HepG2 (cell line): ENCODE measurements around the gene SELENOS. TPM values are rescaled to one million over a fixed set of nuclear protein-coding genes. Genes with fewer than 3 reads are reported as not detected.
A peak's percentile ranks its signal among the peaks of the same experiment; 100 is the strongest.

Source experiments
- ATAC-seq: fragments of 200-7000 bp; cut with Tn5 transposase; 3 replicates; pipeline ENCODE4 v1.9.1; 2020; ENCODE audit warnings: mild to moderate bottlenecking, moderate library complexity
- BruUV-seq: library from RNA; stranded (reverse); fragments of 400-500 nt; replicated peaks from 2 replicates; lab custom pipeline; 2021; lab: Mats Ljungman, UMichigan
- CTCF ChIA-PET: fragments of 300-600 bp; formaldehyde crosslinking; extraction: SDS; loops from one replicate; lab custom pipeline; 2021; ENCODE audit warnings: low total read pairs, inconsistent platforms, low intra/inter-chr PET ratio; lab: Yijun Ruan, JAX
- POLR2A ChIA-PET: fragments of 350-600 bp; sonication (Branson Sonifier 250); formaldehyde crosslinking; loops from one replicate; lab custom pipeline; 2020; ENCODE audit warnings: antibody characterized with exemption, inconsistent platforms; lab: Yijun Ruan, JAX
- DNase-seq: peaks from one replicate; pipeline ENCODE4 v3.0.0-alpha.2; 2015; ENCODE audit warnings: low spot score
- FAIRE-seq: peaks from 3 replicates; lab custom pipeline; 2011; peaks lifted over from hg19 to GRCh38; lab: Jason Lieb, UNC
- H2AFZ ChIP-seq: one replicate; pipeline ENCODE4 v1.6.1; 2011; ENCODE audit warnings: low read length, inconsistent platforms
- H3K27ac ChIP-seq: fragments of 300-600 bp; 3 replicates; pipeline ENCODE4 v1.8.0; 2011; ENCODE audit warnings: mixed run types, mild to moderate bottlenecking, mixed read lengths, low read length, inconsistent platforms; ENCODE audit not compliant: insufficient read depth; ENCODE audit errors: extremely low read length
- H3K27me3 ChIP-seq, 2 experiments: fragments of 200-600 bp in 1 of 2; 2 replicates in 1 of 2; 3 replicates in 1 of 2; pipeline versions ENCODE4 v1.6.0 to v1.8.0; 2011; ENCODE audit warnings: low read length in 2 of 2, mild to moderate bottlenecking in 2 of 2, moderate library complexity in 2 of 2, inconsistent platforms in 1 of 2; ENCODE audit not compliant: insufficient read depth in 2 of 2, control insufficient read depth in 1 of 2
- H3K36me3 ChIP-seq, 2 experiments: fragments of 200-600 bp in 1 of 2; replicated peaks in 1 of 2; 2 replicates in 1 of 2; 3 replicates in 1 of 2; pipeline versions ENCODE4 v1.5.1 to v1.8.0; 2011; ENCODE audit warnings: low read length in 2 of 2, inconsistent platforms in 1 of 2; ENCODE audit not compliant: insufficient read depth in 2 of 2, control insufficient read depth in 1 of 2
- H3K4me1 ChIP-seq: 2 replicates; pipeline ENCODE4 v1.5.1; 2012; ENCODE audit warnings: low read length, inconsistent platforms; ENCODE audit not compliant: insufficient read depth
- H3K4me2 ChIP-seq: 2 replicates; pipeline ENCODE4 v1.6.0; 2011; ENCODE audit warnings: low read depth, low read length, inconsistent platforms
- H3K4me3 ChIP-seq, 3 experiments: fragments of 200-600 bp in 1 of 3; sonication (generic), shearing (Covaris generic) in 1 of 3; replicated peaks in 1 of 3; 2 replicates each; pipeline ENCODE4 v1.5.1; 2011 to 2016; ENCODE audit warnings: low read length in 3 of 3, inconsistent platforms in 2 of 3, low read depth in 2 of 3, mild to moderate bottlenecking in 2 of 3, control low read depth in 1 of 3, mixed read lengths in 1 of 3; ENCODE audit not compliant: insufficient read depth in 1 of 3
- H3K79me2 ChIP-seq: one replicate; pipeline ENCODE4 v1.6.1; 2011; ENCODE audit warnings: low read length, inconsistent platforms; ENCODE audit not compliant: insufficient read depth
- H3K9ac ChIP-seq: 2 replicates; pipeline ENCODE4 v1.6.0; 2011; ENCODE audit warnings: mild to moderate bottlenecking, low read depth, low read length, inconsistent platforms; ENCODE audit not compliant: insufficient read depth
- H3K9me3 ChIP-seq: 2 replicates; pipeline ENCODE4 v1.5.1; 2012; ENCODE audit warnings: mild to moderate bottlenecking, low read length
- H4K20me1 ChIP-seq: 2 replicates; pipeline ENCODE4 v1.6.0; 2011; ENCODE audit warnings: inconsistent platforms, mild to moderate bottlenecking, low read length, moderate library complexity; ENCODE audit not compliant: insufficient read depth
- FOXA3 ChIP-seq: IDR thresholded peaks from 2 replicates; pipeline ENCODE4 v1.6.1; 2016; ENCODE audit warnings: missing genetic modification reagents, missing compliant biosample characterization
- GATAD2A ChIP-seq: IDR thresholded peaks from 2 replicates; pipeline ENCODE4 v1.6.1; 2016
- HDAC2 ChIP-seq: sonication (generic); formaldehyde crosslinking; IDR thresholded peaks from 2 replicates; pipeline ENCODE4 v1.4.0; 2020; ENCODE audit warnings: missing genetic modification reagents
- ZBTB38 ChIP-seq: sonication (generic); formaldehyde crosslinking; IDR thresholded peaks from 2 replicates; pipeline ENCODE4 v1.5.1; 2020; ENCODE audit warnings: mild to moderate bottlenecking, missing genetic modification reagents
- ZNF329 ChIP-seq: sonication (generic); formaldehyde crosslinking; IDR thresholded peaks from 2 replicates; pipeline ENCODE4 v1.9.0; 2021; ENCODE audit warnings: low read depth, mild to moderate bottlenecking, missing genetic modification reagents
- WGBS: methylation state at CpG from one replicate; pipeline ENCODE4 v1.1.6; 2017; ENCODE audit warnings: low lambda C conversion rate; 5-methylcytosine and 5-hydroxymethylcytosine counted together
- in situ Hi-C: cut with HindIII; loops from 2 replicates; pipeline ENCODE4 v1.10.0; 2017; ENCODE audit warnings: low pct_unique_long_range_greater_than_20kb; ENCODE audit not compliant: extremely low pct_ligation_motif_present
- intact Hi-C: fragments of 100-400 bp; cut with micrococcal nuclease; formaldehyde crosslinking; loops from one replicate; pipeline ENCODE4 v1.10.0; 2022; ENCODE audit not compliant: unreplicated experiment
- polyA plus RNA-seq, 8 experiments: library from polyadenylated mRNA; depleted of rRNA in 3 of 8; stranded (reverse) in 7 of 8; unstranded in 1 of 8; fragments of >200 nt; fragmentation: Illumina TruSeq in 4 of 8; extraction: Trizol in 4 of 8; gene quantifications; 2 replicates each; pipeline versions ENCODE4 v1.2.1 to v1.2.3, GENCODE V29; 2011 to 2016; ENCODE audit warnings: low read depth in 4 of 8, missing spikeins in 1 of 8, mixed read lengths in 1 of 8; ENCODE audit not compliant: insufficient read depth in 1 of 8
- total RNA-seq, 5 experiments: library from RNA; depleted of rRNA; stranded (reverse); fragments of >200 nt; fragmentation: Illumina TruSeq; extraction: Trizol; gene quantifications; 2 replicates each; pipeline ENCODE4 v1.2.3, GENCODE V29; 2016; ENCODE audit warnings: low read depth in 1 of 5
- TF ChIP-seq, protein P1 (sequence below): sonication (generic); formaldehyde crosslinking; IDR thresholded peaks from 2 replicates; pipeline ENCODE4 v1.4.0; 2020; ENCODE audit warnings: missing genetic modification reagents
- TF ChIP-seq, protein P2 (sequence below): IDR thresholded peaks from 2 replicates; pipeline ENCODE4 v1.4.0; 2020; ENCODE audit warnings: mild to moderate bottlenecking, missing genetic modification reagents
- TF ChIP-seq, protein P3 (sequence below): sonication (generic); formaldehyde crosslinking; IDR thresholded peaks from 2 replicates; pipeline ENCODE4 v1.8.0; 2022; ENCODE audit warnings: missing genetic modification reagents, low read depth, mild to moderate bottlenecking, borderline replicate concordance

The SELENOS gene
- total and polyA plus RNA-seq, 2 of the 13 experiments (the other 11 are each of a cell fraction or from before 2014, with no cell fraction given) = 63.0 to 66.1 TPM

DNA sequence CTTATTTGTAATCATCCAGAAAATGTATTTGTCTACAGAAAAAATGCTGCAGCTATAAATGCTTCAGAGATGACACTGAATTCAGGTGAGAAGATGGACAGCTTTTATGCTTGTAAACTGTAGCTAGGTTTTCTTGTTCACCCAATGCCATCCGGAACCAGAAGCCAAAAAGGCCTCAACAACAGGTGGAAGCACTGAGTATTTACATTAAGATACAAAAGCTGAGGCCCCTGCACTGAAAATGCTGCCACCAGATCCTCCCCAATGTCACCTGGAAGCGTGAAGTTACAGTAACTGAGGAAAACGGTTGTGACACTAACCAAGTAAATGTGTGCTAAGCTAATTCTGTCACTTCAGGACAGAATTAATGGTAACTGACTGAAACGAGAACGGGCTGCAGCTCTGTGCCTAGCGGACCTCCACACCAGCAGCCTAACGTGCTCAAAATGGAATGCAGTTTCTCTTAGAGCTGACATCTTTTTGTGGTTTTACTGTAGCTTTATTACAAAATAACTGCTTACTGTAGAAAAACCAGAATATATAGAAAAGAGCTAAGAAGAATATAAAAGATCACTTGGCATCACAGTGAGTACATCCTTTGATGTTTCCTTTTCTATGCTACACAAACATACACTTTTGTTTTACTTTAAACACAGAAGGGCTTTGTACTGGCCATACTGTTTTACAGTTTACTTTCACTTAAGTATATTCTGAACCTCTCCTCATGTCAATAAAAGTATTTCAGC is 33.1 kb downstream of the SELENOS start:
- WGBS = 52% methylated on average over 7 of the region's 7 CpGs
- ATAC-seq (peak; percentile 72), FAIRE-seq (peak; percentile 26), DNase-seq (peak; percentile 63)
- BruUV-seq = no TSS peak
- Histone ChIP-seq H3K4me3 (0 out of 6 replicates have a peak overlapping the region, but pooled peaks of 1 of the 3 experiments have one; percentile 5), H3K36me3 (peaks cover 0 to 7% of the 10 kb centered on the region in 2 experiments; a peak in 2 of 5 replicates), H3K9ac (no peak overlapping the region), H3K79me2 (peaks cover 91% of the 10 kb centered on the region), H4K20me1 (peaks cover 27% of the 10 kb centered on the region), H3K4me2 (peak overlapping the region; percentile 55), H3K27ac (peak overlapping the region; percentile 36), H3K9me3 (no peaks in the 10 kb centered on the region), H3K27me3 (no peaks in the 10 kb centered on the region), H2AFZ (no peak overlapping the region), H3K4me1 (peaks cover 84% of the 10 kb centered on the region)
- in situ Hi-C loops (no loop called here), intact Hi-C loops (no loop called here)
- TF ChIP-seq, protein P1, sequence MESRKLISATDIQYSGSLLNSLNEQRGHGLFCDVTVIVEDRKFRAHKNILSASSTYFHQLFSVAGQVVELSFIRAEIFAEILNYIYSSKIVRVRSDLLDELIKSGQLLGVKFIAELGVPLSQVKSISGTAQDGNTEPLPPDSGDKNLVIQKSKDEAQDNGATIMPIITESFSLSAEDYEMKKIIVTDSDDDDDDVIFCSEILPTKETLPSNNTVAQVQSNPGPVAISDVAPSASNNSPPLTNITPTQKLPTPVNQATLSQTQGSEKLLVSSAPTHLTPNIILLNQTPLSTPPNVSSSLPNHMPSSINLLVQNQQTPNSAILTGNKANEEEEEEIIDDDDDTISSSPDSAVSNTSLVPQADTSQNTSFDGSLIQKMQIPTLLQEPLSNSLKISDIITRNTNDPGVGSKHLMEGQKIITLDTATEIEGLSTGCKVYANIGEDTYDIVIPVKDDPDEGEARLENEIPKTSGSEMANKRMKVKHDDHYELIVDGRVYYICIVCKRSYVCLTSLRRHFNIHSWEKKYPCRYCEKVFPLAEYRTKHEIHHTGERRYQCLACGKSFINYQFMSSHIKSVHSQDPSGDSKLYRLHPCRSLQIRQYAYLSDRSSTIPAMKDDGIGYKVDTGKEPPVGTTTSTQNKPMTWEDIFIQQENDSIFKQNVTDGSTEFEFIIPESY (CRISPR knock-in tag) = peak; percentile 57; the same call in 1 of the 2 replicates
- 0 out of 2 replicates have a peak, but pooled peaks have one; percentile 5 for TF ChIP-seq HDAC2 (CRISPR knock-in tag)
- TF ChIP-seq, protein P2, sequence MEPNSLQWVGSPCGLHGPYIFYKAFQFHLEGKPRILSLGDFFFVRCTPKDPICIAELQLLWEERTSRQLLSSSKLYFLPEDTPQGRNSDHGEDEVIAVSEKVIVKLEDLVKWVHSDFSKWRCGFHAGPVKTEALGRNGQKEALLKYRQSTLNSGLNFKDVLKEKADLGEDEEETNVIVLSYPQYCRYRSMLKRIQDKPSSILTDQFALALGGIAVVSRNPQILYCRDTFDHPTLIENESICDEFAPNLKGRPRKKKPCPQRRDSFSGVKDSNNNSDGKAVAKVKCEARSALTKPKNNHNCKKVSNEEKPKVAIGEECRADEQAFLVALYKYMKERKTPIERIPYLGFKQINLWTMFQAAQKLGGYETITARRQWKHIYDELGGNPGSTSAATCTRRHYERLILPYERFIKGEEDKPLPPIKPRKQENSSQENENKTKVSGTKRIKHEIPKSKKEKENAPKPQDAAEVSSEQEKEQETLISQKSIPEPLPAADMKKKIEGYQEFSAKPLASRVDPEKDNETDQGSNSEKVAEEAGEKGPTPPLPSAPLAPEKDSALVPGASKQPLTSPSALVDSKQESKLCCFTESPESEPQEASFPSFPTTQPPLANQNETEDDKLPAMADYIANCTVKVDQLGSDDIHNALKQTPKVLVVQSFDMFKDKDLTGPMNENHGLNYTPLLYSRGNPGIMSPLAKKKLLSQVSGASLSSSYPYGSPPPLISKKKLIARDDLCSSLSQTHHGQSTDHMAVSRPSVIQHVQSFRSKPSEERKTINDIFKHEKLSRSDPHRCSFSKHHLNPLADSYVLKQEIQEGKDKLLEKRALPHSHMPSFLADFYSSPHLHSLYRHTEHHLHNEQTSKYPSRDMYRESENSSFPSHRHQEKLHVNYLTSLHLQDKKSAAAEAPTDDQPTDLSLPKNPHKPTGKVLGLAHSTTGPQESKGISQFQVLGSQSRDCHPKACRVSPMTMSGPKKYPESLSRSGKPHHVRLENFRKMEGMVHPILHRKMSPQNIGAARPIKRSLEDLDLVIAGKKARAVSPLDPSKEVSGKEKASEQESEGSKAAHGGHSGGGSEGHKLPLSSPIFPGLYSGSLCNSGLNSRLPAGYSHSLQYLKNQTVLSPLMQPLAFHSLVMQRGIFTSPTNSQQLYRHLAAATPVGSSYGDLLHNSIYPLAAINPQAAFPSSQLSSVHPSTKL (CRISPR knock-in tag) = 0 out of 2 replicates have a peak, but pooled peaks have one; percentile 22
- peak; percentile 34; the same call in 1 of the 2 replicates for TF ChIP-seq FOXA3 (CRISPR knock-in tag)
- TF ChIP-seq, protein P3, sequence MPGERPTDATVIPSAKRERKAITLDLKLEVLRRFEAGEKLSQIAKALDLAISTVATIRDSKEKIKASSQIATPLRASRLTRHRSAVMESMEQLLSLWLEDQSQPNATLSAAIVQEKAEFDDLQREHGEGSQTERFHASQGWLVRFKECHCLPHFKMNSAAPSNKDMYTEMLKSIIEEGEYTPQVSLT (CRISPR knock-in tag) = no peak
- 0 out of 2 replicates have a peak, but pooled peaks have one; percentile 44 for TF ChIP-seq ZBTB38
- TF ChIP-seq ZNF329 (CRISPR knock-in tag) = no peak
- 0 out of 2 replicates have a peak, but pooled peaks have one; percentile 12 for TF ChIP-seq GATAD2A (CRISPR knock-in tag)
- ChIA-PET CTCF (no interaction called here), POLR2A (interaction anchor here (1.0 to 1.7 kb wide), 3 partner anchors 11 to 284 kb away, joined by 3 to 4 read pairs (median 3); no protein-coding TSS in a partner anchor)
